HEK293 (cell line): Measurements from ENCODE around the gene INTS14.

Experiments
- CTCF ChIP-seq: fragments of 450-650 bp; formaldehyde crosslinking; IDR thresholded peaks from 2 replicates; pipeline ENCODE4 v1.5.1; 2016; ENCODE audit warnings: missing biosample characterization, missing genetic modification characterization
- MZF1 ChIP-seq: fragments of 450-650 bp; formaldehyde crosslinking; IDR thresholded peaks from 2 replicates; pipeline ENCODE4 v1.5.1; 2017; ENCODE audit warnings: missing biosample characterization, missing genetic modification characterization, borderline replicate concordance
- ZBTB7A ChIP-seq: fragments of 450-650 bp; formaldehyde crosslinking; IDR thresholded peaks from 2 replicates; pipeline ENCODE4 v1.5.1; 2016; ENCODE audit warnings: low read depth, missing biosample characterization, missing genetic modification characterization
- ZBTB8A ChIP-seq: fragments of 450-650 bp; formaldehyde crosslinking; IDR thresholded peaks from 2 replicates; pipeline ENCODE4 v1.5.1; 2016; ENCODE audit warnings: missing biosample characterization, missing genetic modification characterization
- ZNF138 ChIP-seq: fragments of 450-650 bp; formaldehyde crosslinking; IDR thresholded peaks from 2 replicates; pipeline ENCODE4 v1.5.1; 2016; ENCODE audit warnings: missing biosample characterization, missing genetic modification characterization, borderline replicate concordance
- ZNF146 ChIP-seq: fragments of 450-650 bp; formaldehyde crosslinking; IDR thresholded peaks from 2 replicates; pipeline ENCODE4 v1.5.1; 2016; ENCODE audit warnings: missing biosample characterization, missing genetic modification characterization
- ZNF148 ChIP-seq: fragments of 450-650 bp; formaldehyde crosslinking; IDR thresholded peaks from 2 replicates; pipeline ENCODE4 v1.5.0; 2017; ENCODE audit warnings: missing biosample characterization, missing genetic modification characterization, borderline replicate concordance
- ZNF292 ChIP-seq: fragments of 450-650 bp; formaldehyde crosslinking; IDR thresholded peaks from 2 replicates; pipeline ENCODE4 v1.5.1; 2016; ENCODE audit warnings: low read depth, missing biosample characterization, missing genetic modification characterization, borderline replicate concordance
- ZNF311 ChIP-seq: fragments of 450-650 bp; formaldehyde crosslinking; IDR thresholded peaks from 2 replicates; pipeline ENCODE4 v1.5.1; 2017; ENCODE audit warnings: missing biosample characterization, missing genetic modification characterization, borderline replicate concordance
- ZNF704 ChIP-seq: fragments of 450-650 bp; formaldehyde crosslinking; IDR thresholded peaks from 2 replicates; pipeline ENCODE4 v1.5.1; 2016; ENCODE audit warnings: missing biosample characterization, missing genetic modification characterization
- TF ChIP-seq, protein P1 (sequence below): fragments of 450-650 bp; formaldehyde crosslinking; IDR thresholded peaks from 2 replicates; pipeline ENCODE4 v1.5.1; 2016; ENCODE audit warnings: missing biosample characterization, missing genetic modification characterization

DNA sequence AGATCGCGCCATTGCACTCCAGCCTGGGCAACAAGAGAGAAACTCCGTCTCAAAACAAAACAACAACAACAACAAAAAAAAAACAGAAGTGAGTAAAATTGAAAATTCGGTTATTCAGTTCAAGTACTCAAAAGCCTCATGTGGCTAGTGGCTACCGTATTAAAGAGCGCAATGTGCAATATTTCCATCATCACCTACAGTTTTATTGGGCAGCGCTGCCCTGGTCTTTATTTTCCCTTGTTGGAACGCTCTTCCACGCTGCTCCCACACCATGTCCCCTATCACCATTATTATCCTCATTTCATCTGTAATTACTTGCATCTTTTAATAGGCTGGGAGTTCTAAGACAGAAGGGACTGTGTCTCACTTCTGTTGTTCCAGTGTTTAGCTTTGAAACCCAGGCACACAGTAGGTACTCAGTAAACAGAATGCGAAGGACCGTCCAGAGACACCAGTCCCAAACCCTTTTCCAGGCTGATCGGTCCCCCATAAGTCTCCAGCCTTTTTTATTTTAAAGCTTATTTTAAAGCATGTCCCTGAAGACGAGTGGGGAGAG lies 81.1 kb downstream of the INTS14 start:
- TF ChIP-seq MZF1 (tag by site-specific recombination) = 0 out of 2 replicates have a peak, but pooled peaks have one; percentile 35
- TF ChIP-seq ZNF138 (tag by site-specific recombination) = no peak
- TF ChIP-seq, protein P1, sequence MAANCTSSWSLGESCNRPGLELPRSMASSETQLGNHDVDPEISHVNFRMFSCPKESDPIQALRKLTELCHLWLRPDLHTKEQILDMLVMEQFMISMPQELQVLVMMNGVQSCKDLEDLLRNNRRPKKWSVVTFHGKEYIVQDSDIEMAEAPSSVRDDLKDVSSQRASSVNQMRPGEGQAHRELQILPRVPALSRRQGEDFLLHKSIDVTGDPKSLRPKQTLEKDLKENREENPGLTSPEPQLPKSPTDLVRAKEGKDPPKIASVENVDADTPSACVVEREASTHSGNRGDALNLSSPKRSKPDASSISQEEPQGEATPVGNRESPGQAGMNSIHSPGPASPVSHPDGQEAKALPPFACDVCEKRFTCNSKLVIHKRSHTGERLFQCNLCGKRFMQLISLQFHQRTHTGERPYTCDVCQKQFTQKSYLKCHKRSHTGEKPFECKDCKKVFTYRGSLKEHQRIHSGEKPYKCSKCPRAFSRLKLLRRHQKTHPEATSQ (tag by site-specific recombination) = no peak
- no peak for TF ChIP-seq ZNF311 (tag by site-specific recombination)
- 0 out of 2 replicates have a peak, but pooled peaks have one; percentile 2 for TF ChIP-seq ZBTB7A (tag by site-specific recombination)
- no peak for TF ChIP-seq ZNF148 (tag by site-specific recombination)
- no peak for TF ChIP-seq ZNF704
- no peak for TF ChIP-seq CTCF (tag by site-specific recombination)
- TF ChIP-seq ZNF292 = no peak
- TF ChIP-seq ZNF146 (tag by site-specific recombination) = no peak
- TF ChIP-seq ZBTB8A (tag by site-specific recombination) = peak; percentile 47; the same call in 1 of the 2 replicates
